ENCODE results near the gene RABEPK. TPM values are rescaled to one million over a fixed set of nuclear protein-coding genes. Genes with fewer than 3 reads are reported as not detected.
"Not testable (repeated sequence)": the region's sequence is repeated elsewhere in the genome, so short reads cannot be mapped to it uniquely, and the experiment has no call there.

The RABEPK gene
- total and polyA plus RNA-seq, 7 experiments from 2014 or later = 10.7 to 52.5 (median 17.5) TPM

DNA sequence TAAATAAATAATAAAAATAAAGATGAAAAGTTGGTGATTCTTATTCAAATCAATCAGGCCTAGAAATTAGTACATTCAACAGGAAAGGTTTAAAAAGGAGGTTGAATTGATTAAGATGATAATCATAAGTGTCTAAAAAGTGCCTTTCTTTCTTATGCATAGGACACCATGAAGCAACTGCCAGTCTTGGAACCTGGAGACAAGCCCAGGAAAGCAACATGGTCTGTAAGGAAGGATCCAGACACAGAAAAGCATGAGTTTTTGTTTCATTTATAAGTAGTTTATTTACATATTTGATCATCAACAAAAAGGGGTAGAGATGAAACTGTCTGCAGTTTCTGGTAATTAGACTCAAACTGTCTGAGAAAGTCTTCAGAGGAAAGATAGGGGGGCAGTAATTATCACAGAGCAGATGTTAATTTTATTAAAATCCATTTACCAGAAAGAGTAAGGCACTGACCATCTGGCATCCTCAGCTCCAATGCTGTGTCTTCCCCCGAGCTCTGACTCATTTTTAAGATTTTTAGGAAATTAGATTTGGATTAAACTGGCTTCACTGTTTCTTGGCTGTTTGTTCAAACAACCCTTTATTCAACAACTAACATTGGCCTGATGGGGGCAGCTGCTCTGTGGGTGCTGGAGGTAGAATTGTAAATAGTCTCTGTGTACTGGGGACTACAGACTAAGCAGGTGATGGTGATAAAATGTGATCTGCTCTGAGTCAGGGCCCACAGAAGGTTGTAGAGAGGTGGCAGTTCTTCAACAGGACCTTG, 2.7 kb downstream of the RABEPK start:
- peak overlapping the region in 6 of 9 donors; percentile 15 to 75 (median 44) for H3K27ac Mint-ChIP-seq
- ATAC-seq (no peak), DNase-seq (no peak)
- Histone ChIP-seq H3K27me3 (ENCODE audit: control insufficient read depth in 2 of 2, insufficient read depth in 2 of 2, low read length in 2 of 2) (no peaks in the 10 kb centered on the region), H3K27ac (ENCODE audit: low read depth, low read length) (peak overlapping the region; percentile 8), H3K4me1 (ENCODE audit: control insufficient read depth in 2 of 2, insufficient read depth in 2 of 2, low read length in 2 of 2) (peaks cover 10 to 23% of the 10 kb centered on the region in 2 donors), H3K4me3 (ENCODE audit: low read length) (no peak overlapping the region), H3K9me3 (ENCODE audit: control insufficient read depth in 2 of 3, low read length in 3 of 3) (no peaks in the 10 kb centered on the region), H3K36me3 (ENCODE audit: control insufficient read depth in 2 of 3, insufficient read depth in 3 of 3, low read length in 3 of 3) (peaks cover 0 to 44% (median 0%) of the 10 kb centered on the region in 3 experiments)
- peaks cover 19 to 52% (median 39%) of the 10 kb centered on the region in 7 donors for H3K4me1 Mint-ChIP-seq
- ChIA-PET CTCF (no interaction called here), POLR2A (interaction anchor here (0.6 to 13.9 kb wide), 5 partner anchors 11 to 248 kb away, joined by 3 to 192 read pairs (median 4); partner anchors contain the start of gene HSPA5)
- H3K9me3 Mint-ChIP-seq = no peaks in the 10 kb centered on the region
- peaks cover 0 to 4% (median 0%) of the 10 kb centered on the region in 5 donors for H3K27me3 Mint-ChIP-seq
- peaks cover 14 to 36% (median 18%) of the 10 kb centered on the region in 5 donors for H3K36me3 Mint-ChIP-seq
- H3K4me3 Mint-ChIP-seq = peak overlapping the region in 2 of 10 donors; percentile 13 to 25
- intact Hi-C loops (cut with micrococcal nuclease) = loop anchor here in 1 of 2 donors (5.0 kb wide), 1 partner anchor 544 kb away; the partner anchor contains the start of gene PBX3

DNA sequence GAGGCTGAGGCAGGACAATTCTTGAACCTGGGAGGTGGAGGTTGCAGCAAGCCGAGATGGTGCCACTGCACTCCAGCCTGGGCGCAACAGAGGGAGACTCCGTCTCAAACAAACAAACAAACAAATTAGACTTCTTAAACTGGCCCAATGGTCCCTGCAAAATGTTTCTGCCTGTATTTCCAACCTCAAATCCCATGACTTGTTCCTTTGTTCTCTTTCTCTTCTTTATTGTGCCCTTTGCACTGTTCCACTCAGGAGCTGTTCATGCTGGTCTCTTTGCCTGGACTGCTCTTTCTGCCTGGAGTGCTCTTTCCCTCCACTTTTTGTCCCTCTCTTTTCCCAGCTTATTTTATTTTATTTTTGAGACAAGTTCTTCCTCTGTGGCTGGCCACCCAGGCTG, 4.1 kb downstream of the RABEPK start:
- peaks cover 8 to 13% of the 10 kb centered on the region in 2 donors for H3K4me1 ChIP-seq (ENCODE audit: control insufficient read depth in 2 of 2, insufficient read depth in 2 of 2, low read length in 2 of 2)
- ATAC-seq (no peak), DNase-seq (no peak)
- Mint-ChIP-seq H3K4me1 (peaks cover 15 to 43% (median 30%) of the 10 kb centered on the region in 7 donors), H3K4me3 (peak overlapping the region in 3 of 10 donors; percentile 0 to 49 (median 17)), H3K9me3 (no peaks in the 10 kb centered on the region), H3K27ac (peak overlapping the region in 4 of 9 donors; percentile 1 to 31 (median 16)), H3K27me3 (no peaks in the 10 kb centered on the region), H3K36me3 (peaks cover 17 to 45% (median 22%) of the 10 kb centered on the region in 5 donors)
- intact Hi-C loops (cut with micrococcal nuclease) = loop anchor here in 1 of 2 donors (5.0 kb wide), 1 partner anchor 543 kb away; the partner anchor contains the start of gene PBX3
- ChIA-PET CTCF (interaction anchor here (0.5 to 1.2 kb wide), 2 partner anchors 28 to 85 kb away, joined by 3 read pairs; no protein-coding TSS in a partner anchor), POLR2A (interaction anchor here (1.0 to 1.4 kb wide), 2 partner anchors 12 to 14 kb away, joined by 4 to 6 read pairs; no protein-coding TSS in a partner anchor)
- H3K36me3 ChIP-seq (ENCODE audit: control insufficient read depth in 2 of 3, insufficient read depth in 3 of 3, low read length in 3 of 3) = peaks cover 0 to 57% (median 2%) of the 10 kb centered on the region in 3 experiments
- H3K4me3 ChIP-seq (ENCODE audit: low read length) = no peak overlapping the region
- no peaks in the 10 kb centered on the region for H3K27me3 ChIP-seq (ENCODE audit: control insufficient read depth in 2 of 2, insufficient read depth in 2 of 2, low read length in 2 of 2)
- H3K27ac ChIP-seq (ENCODE audit: low read depth, low read length) = no peak overlapping the region
- H3K9me3 ChIP-seq (ENCODE audit: control insufficient read depth in 2 of 3, low read length in 3 of 3) = no peaks in the 10 kb centered on the region

GRCh38 chr9:125214186-125214585, 13.8 kb downstream of the RABEPK start:
- Mint-ChIP-seq H3K36me3 (peaks cover 2 to 40% (median 28%) of the 10 kb centered on the region in 5 donors), H3K27ac (no peak overlapping the region), H3K4me3 (no peak overlapping the region), H3K4me1 (peaks cover 0 to 7% (median 4%) of the 10 kb centered on the region in 7 donors), H3K9me3 (no peaks in the 10 kb centered on the region), H3K27me3 (no peaks in the 10 kb centered on the region)
- POLR2A ChIA-PET = no interaction called here
- Histone ChIP-seq H3K27me3 (ENCODE audit: control insufficient read depth in 2 of 2, insufficient read depth in 2 of 2, low read length in 2 of 2) (no peaks in the 10 kb centered on the region), H3K4me1 (ENCODE audit: control insufficient read depth in 2 of 2, insufficient read depth in 2 of 2, low read length in 2 of 2) (no peaks in the 10 kb centered on the region), H3K27ac (ENCODE audit: low read depth, low read length) (no peak overlapping the region), H3K9me3 (ENCODE audit: control insufficient read depth in 2 of 3, low read length in 3 of 3) (no peaks in the 10 kb centered on the region), H3K4me3 (ENCODE audit: low read length) (no peak overlapping the region), H3K36me3 (ENCODE audit: control insufficient read depth in 2 of 3, insufficient read depth in 3 of 3, low read length in 3 of 3) (peaks cover 0 to 32% (median 10%) of the 10 kb centered on the region in 3 experiments)
- ATAC-seq = no peak
- CTCF ChIA-PET = no interaction called here
- intact Hi-C loops (cut with micrococcal nuclease) = no loop called here
- no peak for DNase-seq

DNA sequence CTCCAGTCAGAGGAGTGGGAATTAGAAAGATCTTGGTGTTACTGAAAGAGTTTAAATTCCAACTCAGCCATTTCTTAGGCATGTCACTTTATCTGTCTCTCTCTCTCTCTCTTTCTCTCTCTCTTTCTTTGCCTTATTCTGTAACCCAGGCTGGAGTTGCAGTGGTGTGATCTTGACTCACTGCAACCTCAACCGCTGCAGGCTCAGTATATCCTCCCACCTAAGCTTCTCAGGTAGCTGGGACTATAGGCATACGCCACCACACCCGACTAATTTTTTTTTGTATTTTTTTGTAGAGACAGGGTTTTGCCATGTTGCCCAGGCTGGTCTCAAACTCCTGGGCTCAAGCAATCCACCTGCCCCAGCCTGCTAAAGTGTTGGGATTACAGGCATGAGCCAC, 18.3 kb downstream of the RABEPK start:
- Histone ChIP-seq H3K4me3 (ENCODE audit: low read length) (no peak overlapping the region), H3K36me3 (ENCODE audit: control insufficient read depth in 2 of 3, insufficient read depth in 3 of 3, low read length in 3 of 3) (peaks cover 0 to 31% (median 0%) of the 10 kb centered on the region in 3 experiments), H3K4me1 (ENCODE audit: control insufficient read depth in 2 of 2, insufficient read depth in 2 of 2, low read length in 2 of 2) (no peaks in the 10 kb centered on the region), H3K27me3 (ENCODE audit: control insufficient read depth in 2 of 2, insufficient read depth in 2 of 2, low read length in 2 of 2) (no peaks in the 10 kb centered on the region), H3K9me3 (ENCODE audit: control insufficient read depth in 2 of 3, low read length in 3 of 3) (no peaks in the 10 kb centered on the region), H3K27ac (ENCODE audit: low read depth, low read length) (no peak overlapping the region)
- DNase-seq = no peak
- no peak for ATAC-seq
- POLR2A ChIA-PET = interaction anchor here (0.6 to 0.8 kb wide), 2 partner anchors 13 to 27 kb away, joined by 3 to 4 read pairs; no protein-coding TSS in a partner anchor
- Mint-ChIP-seq H3K4me1 (peaks cover 0 to 4% (median 3%) of the 10 kb centered on the region in 7 donors), H3K4me3 (no peak overlapping the region), H3K27ac (peak overlapping the region in 2 of 9 donors; percentile 67 to 75), H3K36me3 (peaks cover 5 to 26% (median 17%) of the 10 kb centered on the region in 5 donors), H3K9me3 (no peaks in the 10 kb centered on the region), H3K27me3 (no peaks in the 10 kb centered on the region)
- CTCF ChIA-PET = no interaction called here
- intact Hi-C loops (cut with micrococcal nuclease) = no loop called here

- DNase-seq; H3K4me1 ChIP-seq (ENCODE audit: control insufficient read depth in 2 of 2, insufficient read depth in 2 of 2, low read length in 2 of 2); ATAC-seq; H3K9me3 ChIP-seq (ENCODE audit: control insufficient read depth in 2 of 3, low read length in 3 of 3); H3K27ac ChIP-seq (ENCODE audit: low read depth, low read length); H3K4me1 Mint-ChIP-seq; H3K27me3 ChIP-seq (ENCODE audit: control insufficient read depth in 2 of 2, insufficient read depth in 2 of 2, low read length in 2 of 2); H3K27me3 Mint-ChIP-seq; H3K36me3 Mint-ChIP-seq; H3K4me3 Mint-ChIP-seq; H3K4me3 ChIP-seq (ENCODE audit: low read length); intact Hi-C loops (cut with micrococcal nuclease); H3K9me3 Mint-ChIP-seq: not testable (repeated sequence)
- H3K27ac Mint-ChIP-seq = peak overlapping the region in 1 of 9 donors; percentile 45
- CTCF ChIA-PET = interaction anchor here (0.7 kb wide), 1 partner anchor 11 kb away, joined by 3 read pairs; no protein-coding TSS in a partner anchor
- H3K36me3 ChIP-seq (ENCODE audit: control insufficient read depth in 2 of 3, insufficient read depth in 3 of 3, low read length in 3 of 3) = peaks cover 0 to 43% (median 0%) of the 10 kb centered on the region in 3 experiments
- POLR2A ChIA-PET = interaction anchor here (1.3 kb wide), 1 partner anchor 16 kb away, joined by 5 read pairs; the partner anchor contains the start of gene HSPA5
Observed at GRCh38 chr9:125224858-125225257, 24.5 kb downstream of the RABEPK start.

DNA sequence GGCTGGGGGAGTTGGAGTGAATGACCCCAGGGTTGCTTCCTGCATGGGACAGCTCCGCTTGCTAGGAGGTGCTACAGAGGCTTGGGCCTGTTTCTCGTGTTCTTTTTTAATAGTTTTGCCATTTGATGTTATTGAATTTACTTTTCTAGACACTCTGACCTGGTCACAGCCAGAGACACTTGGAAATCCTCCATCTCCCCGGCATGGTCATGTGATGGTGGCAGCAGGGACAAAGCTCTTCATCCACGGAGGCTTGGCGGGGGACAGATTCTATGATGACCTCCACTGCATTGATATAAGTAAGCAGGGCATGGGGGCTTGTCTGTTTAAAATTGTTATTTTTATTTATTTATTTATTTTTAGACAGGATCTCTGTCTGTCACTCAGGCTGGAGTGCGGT, 27.4 kb downstream of the RABEPK start:
- Histone ChIP-seq H3K9me3 (ENCODE audit: control insufficient read depth in 2 of 3, low read length in 3 of 3) (no peaks in the 10 kb centered on the region), H3K27me3 (ENCODE audit: control insufficient read depth in 2 of 2, insufficient read depth in 2 of 2, low read length in 2 of 2) (no peaks in the 10 kb centered on the region), H3K36me3 (ENCODE audit: control insufficient read depth in 2 of 3, insufficient read depth in 3 of 3, low read length in 3 of 3) (peaks cover 0 to 49% (median 0%) of the 10 kb centered on the region in 3 experiments), H3K4me3 (ENCODE audit: low read length) (no peak overlapping the region), H3K4me1 (ENCODE audit: control insufficient read depth in 2 of 2, insufficient read depth in 2 of 2, low read length in 2 of 2) (no peaks in the 10 kb centered on the region), H3K27ac (ENCODE audit: low read depth, low read length) (no peak overlapping the region)
- H3K27me3 Mint-ChIP-seq = no peaks in the 10 kb centered on the region
- ChIA-PET POLR2A (interaction anchor here (1.8 kb wide), 1 partner anchor 14 kb away, joined by 4 read pairs; the partner anchor contains the start of gene HSPA5), CTCF (interaction anchor here (0.5 kb wide), 1 partner anchor 310 kb away, joined by 3 read pairs; no protein-coding TSS in a partner anchor)
- no peak overlapping the region for H3K4me3 Mint-ChIP-seq
- intact Hi-C loops (cut with micrococcal nuclease) = no loop called here
- DNase-seq = no peak
- peaks cover 0 to 8% (median 5%) of the 10 kb centered on the region in 5 donors for H3K36me3 Mint-ChIP-seq
- peak overlapping the region in 2 of 9 donors; percentile 22 to 64 for H3K27ac Mint-ChIP-seq
- no peak for ATAC-seq
- H3K9me3 Mint-ChIP-seq = no peaks in the 10 kb centered on the region
- H3K4me1 Mint-ChIP-seq = no peaks in the 10 kb centered on the region

All from naive thymus-derived CD4-positive, alpha-beta T cell (primary cell).